H9 (cell line): ENCODE results near the gene CBX5. TPM values are rescaled to one million over a fixed set of nuclear protein-coding genes. Genes with fewer than 3 reads are reported as not detected.

Experiments
- DNase-seq: peaks from one replicate; pipeline ENCODE4 v3.0.0-alpha.2; 2017
- H2AFZ ChIP-seq: one replicate; pipeline ENCODE4 v1.6.1; 2013; ENCODE audit warnings: mild to moderate bottlenecking, low read length, control low read depth, moderate library complexity
- H2AK5ac ChIP-seq: 2 replicates; pipeline ENCODE4 v1.6.1; 2013; ENCODE audit warnings: low read length, control low read depth, mixed read lengths; ENCODE audit not compliant: insufficient read length
- H2BK120ac ChIP-seq: one replicate; pipeline ENCODE4 v1.6.1; 2013; ENCODE audit warnings: low read depth, mild to moderate bottlenecking, low read length, control low read depth, inconsistent platforms; ENCODE audit not compliant: poor library complexity, severe bottlenecking
- H2BK12ac ChIP-seq: 2 replicates; pipeline ENCODE4 v1.6.1; 2013; ENCODE audit warnings: low read length, control low read depth, mixed read lengths, low read depth; ENCODE audit not compliant: insufficient read length
- H2BK15ac ChIP-seq: 2 replicates; pipeline ENCODE4 v1.6.1; 2013; ENCODE audit warnings: low read depth, low read length, control low read depth
- H2BK20ac ChIP-seq: one replicate; pipeline ENCODE4 v1.6.1; 2013; ENCODE audit warnings: low read depth, mild to moderate bottlenecking, low read length, control low read depth, inconsistent platforms; ENCODE audit not compliant: poor library complexity, severe bottlenecking
- H2BK5ac ChIP-seq: 2 replicates; pipeline ENCODE4 v1.6.1; 2013; ENCODE audit warnings: low read length, control low read depth, mixed read lengths; ENCODE audit not compliant: insufficient read length
- H3K14ac ChIP-seq: 2 replicates; pipeline ENCODE4 v1.6.1; 2013; ENCODE audit warnings: low read length, control low read depth; ENCODE audit not compliant: insufficient read depth
- H3K18ac ChIP-seq: 2 replicates; pipeline ENCODE4 v1.6.1; 2013; ENCODE audit warnings: low read depth, mild to moderate bottlenecking, mixed read lengths, low read length, control low read depth; ENCODE audit not compliant: insufficient read length
- H3K23ac ChIP-seq: 2 replicates; pipeline ENCODE4 v1.6.1; 2013; ENCODE audit warnings: low read length, control low read depth, mixed read lengths, low read depth; ENCODE audit not compliant: insufficient read length
- H3K23me2 ChIP-seq: 2 replicates; pipeline ENCODE4 v1.6.1; 2013; ENCODE audit warnings: low read depth, mild to moderate bottlenecking, mixed read lengths, low read length, control low read depth; ENCODE audit not compliant: insufficient read length, poor library complexity, severe bottlenecking
- H3K27ac ChIP-seq: 2 replicates; pipeline ENCODE4 v1.5.1; 2013; ENCODE audit warnings: low read length, control low read depth, mixed read lengths, low read depth; ENCODE audit not compliant: insufficient read length
- H3K27me3 ChIP-seq: 2 replicates; pipeline ENCODE4 v1.6.1; 2013; ENCODE audit warnings: low read length, control low read depth, inconsistent platforms; ENCODE audit not compliant: insufficient read depth
- H3K4ac ChIP-seq: 2 replicates; pipeline ENCODE4 v1.6.1; 2013; ENCODE audit warnings: low read depth, mild to moderate bottlenecking, control low read depth, inconsistent platforms, low read length, moderate library complexity
- H3K4me1 ChIP-seq: 2 replicates; pipeline ENCODE4 v1.6.1; 2013; ENCODE audit warnings: low read length, control low read depth, inconsistent platforms; ENCODE audit not compliant: insufficient read depth
- H3K4me2 ChIP-seq: 2 replicates; pipeline ENCODE4 v1.6.1; 2013; ENCODE audit warnings: low read length, control low read depth, mixed read lengths; ENCODE audit not compliant: insufficient read length, insufficient read depth
- H3K56ac ChIP-seq: 2 replicates; pipeline ENCODE4 v1.6.1; 2013; ENCODE audit warnings: low read depth, mild to moderate bottlenecking, mixed read lengths, low read length, control low read depth; ENCODE audit not compliant: insufficient read length
- H3K79me1 ChIP-seq: 2 replicates; pipeline ENCODE4 v1.6.1; 2013; ENCODE audit warnings: low read depth, mild to moderate bottlenecking, moderate library complexity, low read length, control low read depth, inconsistent platforms; ENCODE audit not compliant: insufficient read depth, poor library complexity, severe bottlenecking
- H3K79me2 ChIP-seq: 2 replicates; pipeline ENCODE4 v1.6.1; 2013; ENCODE audit warnings: low read length, control low read depth, inconsistent platforms; ENCODE audit not compliant: insufficient read depth
- H3K9ac ChIP-seq: 2 replicates; pipeline ENCODE4 v1.6.1; 2013; ENCODE audit warnings: low read length, control low read depth, mixed read lengths; ENCODE audit not compliant: insufficient read length; ENCODE audit errors: extremely low read depth
- H3K9me3 ChIP-seq: one replicate; pipeline ENCODE4 v1.6.1; 2013; ENCODE audit warnings: low read depth, low read length, inconsistent platforms; ENCODE audit not compliant: control insufficient read depth
- H3T11ph ChIP-seq: one replicate; pipeline ENCODE4 v1.6.1; 2013; ENCODE audit warnings: mild to moderate bottlenecking, low read length, control low read depth, inconsistent platforms
- H4K20me1 ChIP-seq: one replicate; pipeline ENCODE4 v1.6.1; 2013; ENCODE audit not compliant: control insufficient read depth, insufficient read length, insufficient read depth
- H4K5ac ChIP-seq: 2 replicates; pipeline ENCODE4 v1.6.1; 2013; ENCODE audit warnings: low read depth, mild to moderate bottlenecking, mixed read lengths, low read length, control low read depth; ENCODE audit not compliant: insufficient read length
- H4K8ac ChIP-seq: replicated peaks from 2 replicates; pipeline ENCODE4 v1.6.1; 2013; ENCODE audit warnings: low read length, control low read depth, mixed read lengths, low read depth; ENCODE audit not compliant: insufficient read length
- H4K91ac ChIP-seq: 2 replicates; pipeline ENCODE4 v1.6.1; 2013; ENCODE audit warnings: low read depth, mild to moderate bottlenecking, moderate library complexity, mixed read lengths, low read length, control low read depth; ENCODE audit not compliant: insufficient read length
- H3K27ac Mint-ChIP-seq, 3 experiments: 2 replicates in 2 of 3; 3 replicates in 1 of 3; pipeline ENCODE4 v1.8.0; 2020 to 2021; ENCODE audit warnings: mixed read lengths in 3 of 3, mild to moderate bottlenecking in 1 of 3, moderate library complexity in 1 of 3
- H3K27me3 Mint-ChIP-seq: 2 replicates; pipeline ENCODE4 v1.8.0; 2021; ENCODE audit warnings: low read depth, mild to moderate bottlenecking, moderate library complexity, mixed read lengths
- H3K36me3 Mint-ChIP-seq, 3 experiments: 2 replicates in 2 of 3; 3 replicates in 1 of 3; pipeline ENCODE4 v1.8.0; 2020 to 2021; ENCODE audit warnings: low read depth in 3 of 3, mixed read lengths in 3 of 3; ENCODE audit not compliant: insufficient read depth in 1 of 3
- H3K4me1 Mint-ChIP-seq, 2 experiments: 2 replicates each; pipeline ENCODE4 v1.8.0; 2020; ENCODE audit warnings: mixed read lengths in 2 of 2
- H3K4me3 Mint-ChIP-seq, 2 experiments: 2 replicates in 1 of 2; 3 replicates in 1 of 2; pipeline ENCODE4 v1.8.0; 2020 to 2021; ENCODE audit warnings: mild to moderate bottlenecking in 2 of 2, mixed read lengths in 2 of 2, moderate library complexity in 1 of 2
- H3K9me3 Mint-ChIP-seq, 2 experiments: 2 replicates in 1 of 2; 3 replicates in 1 of 2; pipeline ENCODE4 v1.8.0; 2020; ENCODE audit warnings: mild to moderate bottlenecking in 2 of 2, mixed read lengths in 2 of 2, moderate library complexity in 1 of 2
- WGBS: extraction: QIAGEN DNeasy Blood & Tissue Kit; methylation state at CpG from one replicate; pipeline ENCODE4 v1.1.7; 2013; ENCODE audit warnings: missing lambda C conversion rate, low lambda C conversion rate, mixed read lengths; ENCODE audit not compliant: insufficient read length; ENCODE audit errors: extremely low coverage; 5-methylcytosine and 5-hydroxymethylcytosine counted together
- total RNA-seq: library from RNA; stranded (reverse); gene quantifications from 2 replicates; pipeline ENCODE4 v1.2.1, GENCODE V29; 2021
- TF ChIP-seq, protein P1 (sequence below): fragments of 200-600 bp; sonication (generic); conservative IDR thresholded peaks from 3 replicates; pipeline ENCODE4 v1.8.0; 2021; ENCODE audit warnings: antibody characterized with exemption, mild to moderate bottlenecking

CBX5 gene
- total RNA-seq, 1 experiment from 2014 or later, result 206 TPM

DNA sequence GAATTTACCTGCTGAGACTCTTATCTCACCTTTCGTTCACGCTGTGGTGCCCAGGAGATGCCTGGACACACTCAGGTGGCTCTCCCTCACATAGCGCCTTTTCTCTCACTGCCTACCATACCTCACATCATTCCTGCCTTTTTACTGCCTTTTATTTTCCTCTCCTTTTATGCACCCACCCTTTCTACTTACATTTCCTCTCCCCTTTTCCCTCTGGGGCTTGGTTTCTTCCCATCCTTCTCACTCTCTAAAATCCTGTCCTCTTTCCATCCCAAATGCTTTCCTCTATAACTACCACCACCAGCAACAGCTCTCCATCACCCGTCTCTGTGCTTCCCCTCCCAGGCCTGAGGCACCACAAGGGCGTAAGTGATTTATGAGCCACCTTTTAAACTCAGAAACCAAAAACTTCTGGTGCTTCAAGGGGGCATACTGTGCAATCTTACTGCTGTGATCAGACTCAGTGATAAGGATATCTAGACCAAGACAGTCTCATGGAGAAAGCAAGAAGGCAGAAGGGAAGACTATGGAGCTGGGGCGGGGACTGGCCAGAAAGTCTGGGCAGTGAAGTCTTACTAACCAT, 58.4 kb downstream of the CBX5 start:
- Mint-ChIP-seq H3K27ac (no peak overlapping the region), H3K9me3 (peaks cover 0 to 2% of the 10 kb centered on the region in 2 experiments; a peak in 1 of 5 replicates), H3K36me3 (no peaks in the 10 kb centered on the region), H3K4me3 (no peak overlapping the region), H3K27me3 (peaks cover 35% of the 10 kb centered on the region), H3K4me1 (peaks cover 22% of the 10 kb centered on the region in 2 experiments)
- H3K9me3 ChIP-seq, result no peaks in the 10 kb centered on the region
- H3T11ph ChIP-seq, result no peak overlapping the region
- no peak overlapping the region for H3K14ac ChIP-seq
- H3K4me2 ChIP-seq, result no peak overlapping the region
- TF ChIP-seq, protein P1, sequence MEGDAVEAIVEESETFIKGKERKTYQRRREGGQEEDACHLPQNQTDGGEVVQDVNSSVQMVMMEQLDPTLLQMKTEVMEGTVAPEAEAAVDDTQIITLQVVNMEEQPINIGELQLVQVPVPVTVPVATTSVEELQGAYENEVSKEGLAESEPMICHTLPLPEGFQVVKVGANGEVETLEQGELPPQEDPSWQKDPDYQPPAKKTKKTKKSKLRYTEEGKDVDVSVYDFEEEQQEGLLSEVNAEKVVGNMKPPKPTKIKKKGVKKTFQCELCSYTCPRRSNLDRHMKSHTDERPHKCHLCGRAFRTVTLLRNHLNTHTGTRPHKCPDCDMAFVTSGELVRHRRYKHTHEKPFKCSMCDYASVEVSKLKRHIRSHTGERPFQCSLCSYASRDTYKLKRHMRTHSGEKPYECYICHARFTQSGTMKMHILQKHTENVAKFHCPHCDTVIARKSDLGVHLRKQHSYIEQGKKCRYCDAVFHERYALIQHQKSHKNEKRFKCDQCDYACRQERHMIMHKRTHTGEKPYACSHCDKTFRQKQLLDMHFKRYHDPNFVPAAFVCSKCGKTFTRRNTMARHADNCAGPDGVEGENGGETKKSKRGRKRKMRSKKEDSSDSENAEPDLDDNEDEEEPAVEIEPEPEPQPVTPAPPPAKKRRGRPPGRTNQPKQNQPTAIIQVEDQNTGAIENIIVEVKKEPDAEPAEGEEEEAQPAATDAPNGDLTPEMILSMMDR, result no peak
- H3K79me2 ChIP-seq, result no peaks in the 10 kb centered on the region
- H2BK20ac ChIP-seq, result no peak overlapping the region
- no peak overlapping the region for H4K91ac ChIP-seq
- DNase-seq, result no peak
- no peaks in the 10 kb centered on the region for H4K20me1 ChIP-seq
- no peak overlapping the region for H2AK5ac ChIP-seq
- H3K23ac ChIP-seq, result no peak overlapping the region
- no peak overlapping the region for H3K4ac ChIP-seq
- H4K8ac ChIP-seq, result no peak overlapping the region
- no peak overlapping the region for H3K56ac ChIP-seq
- peaks cover 16% of the 10 kb centered on the region for H3K23me2 ChIP-seq
- no peak overlapping the region for H2BK15ac ChIP-seq
- no peak overlapping the region for H2BK5ac ChIP-seq
- H3K18ac ChIP-seq, result no peak overlapping the region
- no peaks in the 10 kb centered on the region for H3K79me1 ChIP-seq
- H2BK12ac ChIP-seq, result no peak overlapping the region
- no peak overlapping the region for H2BK120ac ChIP-seq
- no peaks in the 10 kb centered on the region for H3K4me1 ChIP-seq
- H3K27me3 ChIP-seq, result no peaks in the 10 kb centered on the region; the same call in 1 of the 2 replicates
- H3K27ac ChIP-seq, result no peak overlapping the region
- no peak overlapping the region for H3K9ac ChIP-seq
- H2AFZ ChIP-seq, result no peak overlapping the region
- no peak overlapping the region for H4K5ac ChIP-seq
- no CpG with 5 or more reads among the region's 6 CpGs for WGBS
